Stimulated activated naive B cell treated with anti-CD40 and anti-IgM and Interleukin-4, amounts not matched to agents 10 μg/mL and 1 μg/mL and 100 μg/mL, for 72 hours (primary cell): ENCODE data around the gene TGFBR2.
A peak's percentile ranks its signal among the peaks of the same experiment; 100 is the strongest.
"Not testable (repeated sequence)": the region's sequence is repeated elsewhere in the genome, so short reads cannot be mapped to it uniquely, and the experiment has no call there.

Experiments
- ATAC-seq, 2 donors: fragments of 150-1000 bp; cut with Tn5 transposase; replicated peaks; 2 replicates each; pipeline ENCODE4 v1.10.0; 2021; ENCODE audit warnings: moderate library complexity in 1 of 2
- DNase-seq: peaks from one replicate; pipeline ENCODE4 v3.0.0; 2021
- H3K27ac Mint-ChIP-seq: one replicate; pipeline ENCODE4 v1.8.0; 2022; ENCODE audit warnings: mild to moderate bottlenecking, mixed read lengths
- H3K27me3 Mint-ChIP-seq, 2 donors: one replicate each; pipeline ENCODE4 v1.8.0; 2022; ENCODE audit warnings: mixed read lengths in 2 of 2
- H3K36me3 Mint-ChIP-seq, 2 donors: one replicate each; pipeline ENCODE4 v1.8.0; 2022; ENCODE audit warnings: mixed read lengths in 2 of 2, mild to moderate bottlenecking in 1 of 2
- H3K4me1 Mint-ChIP-seq, 2 donors: one replicate each; pipeline ENCODE4 v1.8.0; 2022; ENCODE audit warnings: mixed read lengths in 2 of 2, mild to moderate bottlenecking in 1 of 2
- H3K4me3 Mint-ChIP-seq, 2 donors: one replicate each; pipeline ENCODE4 v1.8.0; 2022; ENCODE audit warnings: mild to moderate bottlenecking in 2 of 2, mixed read lengths in 2 of 2, moderate library complexity in 1 of 2
- H3K9me3 Mint-ChIP-seq, 2 donors: one replicate each; pipeline ENCODE4 v1.8.0; 2022; ENCODE audit warnings: mixed read lengths in 2 of 2, mild to moderate bottlenecking in 1 of 2

The TGFBR2 gene

DNA sequence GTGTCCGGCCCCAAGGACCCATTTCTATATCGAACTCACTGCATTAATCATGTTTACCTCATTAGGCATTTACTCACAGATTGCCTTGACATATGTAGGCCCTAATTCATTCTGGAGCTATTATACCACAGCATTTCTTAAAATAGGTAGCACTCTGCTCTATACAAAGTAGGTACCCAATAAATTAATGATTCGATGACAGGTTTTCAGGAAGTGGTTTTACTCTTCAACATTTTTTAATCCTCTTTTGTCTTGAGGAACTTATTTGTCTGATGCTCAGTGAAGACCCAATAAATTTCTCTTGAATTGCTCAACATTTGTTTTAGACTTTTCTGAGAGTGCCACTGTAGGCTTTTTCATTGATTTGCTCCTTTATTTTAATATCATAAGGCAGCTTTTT lies 12.1 kb downstream of the TGFBR2 start:
- Mint-ChIP-seq H3K9me3 (peaks cover under 1 to 5% of the 10 kb centered on the region in 2 donors), H3K36me3 (peaks cover 27 to 42% of the 10 kb centered on the region in 2 donors), H3K27me3 (no peaks in the 10 kb centered on the region), H3K4me1 (peaks cover 53 to 97% of the 10 kb centered on the region in 2 donors), H3K27ac (peak overlapping the region; percentile 93), H3K4me3 (peak overlapping the region; percentile 13 to 62)
- no peak for ATAC-seq
- no peak for DNase-seq

DNA sequence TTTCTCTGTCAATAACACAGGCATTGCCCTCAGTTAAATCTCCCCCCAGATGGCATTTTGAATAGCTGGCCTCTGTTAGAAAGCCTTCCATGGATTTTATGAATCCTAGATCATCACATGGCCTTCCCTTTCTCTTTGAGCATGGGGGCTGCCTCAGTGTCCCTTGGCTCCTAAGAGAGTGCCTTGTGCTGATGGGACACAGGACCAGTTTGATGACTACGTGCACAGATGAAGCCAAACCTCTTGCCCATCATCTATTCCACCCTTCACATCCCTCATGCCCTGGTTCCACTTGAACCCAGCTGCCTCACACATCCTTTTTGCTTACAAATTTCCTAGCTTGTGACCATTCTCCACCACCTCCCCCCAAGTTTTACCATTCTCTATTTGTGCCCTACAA lies 12.9 kb downstream of the TGFBR2 start:
- Mint-ChIP-seq H3K27me3 (no peaks in the 10 kb centered on the region), H3K27ac (peak overlapping the region; percentile 93), H3K4me1 (peaks cover 52 to 97% of the 10 kb centered on the region in 2 donors), H3K36me3 (peaks cover 35 to 50% of the 10 kb centered on the region in 2 donors), H3K9me3 (peaks cover 2 to 5% of the 10 kb centered on the region in 2 donors), H3K4me3 (peak overlapping the region in 1 of 2 donors; percentile 34)
- no peak for ATAC-seq
- DNase-seq: no peak

DNA sequence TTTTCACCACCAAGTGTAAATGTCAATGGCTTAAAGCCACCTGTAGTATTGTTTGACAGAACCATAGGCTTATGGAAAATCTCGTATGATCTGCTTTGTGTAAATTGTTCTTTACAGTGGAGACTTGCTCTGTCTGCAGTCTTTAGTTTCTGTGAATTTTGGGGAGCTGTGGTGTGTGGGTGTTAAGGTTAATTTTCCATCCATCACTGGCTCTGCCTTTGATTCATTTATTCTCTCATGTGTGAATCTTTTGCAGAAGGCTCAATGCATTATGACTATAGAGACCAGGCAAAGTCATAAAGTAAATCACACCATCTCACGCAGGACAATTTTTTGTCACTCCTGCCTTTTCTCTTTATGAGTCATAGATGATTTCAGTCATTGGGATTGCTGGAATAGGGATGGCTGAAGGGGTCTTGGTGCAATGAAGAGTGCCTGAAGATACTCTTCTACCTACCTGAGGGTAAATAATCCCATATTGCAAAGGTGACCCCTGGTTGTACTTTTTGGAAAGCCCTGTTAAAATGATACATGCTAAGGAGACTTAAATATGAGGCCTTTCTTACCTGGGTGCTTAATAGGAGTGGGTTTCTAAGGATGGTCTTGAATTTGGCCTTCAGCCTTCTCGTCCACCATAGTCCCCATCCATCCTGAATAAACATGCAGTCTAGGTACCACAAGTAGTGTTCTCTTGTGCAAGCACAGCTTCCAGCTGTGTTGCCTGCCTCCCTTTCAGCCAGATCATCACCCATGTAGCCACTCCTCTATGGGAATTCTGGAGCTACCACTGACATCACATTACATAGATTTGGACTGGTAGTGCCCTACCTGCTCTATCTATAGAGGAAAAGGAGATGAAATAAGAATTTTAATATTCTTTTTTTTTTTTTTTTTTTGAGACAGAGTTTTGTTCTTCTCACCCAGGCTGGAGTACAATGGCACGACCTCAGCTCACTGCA lies 14.3 kb downstream of the TGFBR2 start:
- peak; percentile 59 for DNase-seq
- ATAC-seq: peak; percentile 78 to 84
- Mint-ChIP-seq H3K27ac (peak overlapping the region; percentile 93), H3K4me1 (peaks cover 55 to 96% of the 10 kb centered on the region in 2 donors), H3K36me3 (peaks cover 40 to 51% of the 10 kb centered on the region in 2 donors), H3K4me3 (peak overlapping the region; percentile 23 to 75), H3K9me3 (peaks cover 2 to 5% of the 10 kb centered on the region in 2 donors), H3K27me3 (no peaks in the 10 kb centered on the region)

DNA sequence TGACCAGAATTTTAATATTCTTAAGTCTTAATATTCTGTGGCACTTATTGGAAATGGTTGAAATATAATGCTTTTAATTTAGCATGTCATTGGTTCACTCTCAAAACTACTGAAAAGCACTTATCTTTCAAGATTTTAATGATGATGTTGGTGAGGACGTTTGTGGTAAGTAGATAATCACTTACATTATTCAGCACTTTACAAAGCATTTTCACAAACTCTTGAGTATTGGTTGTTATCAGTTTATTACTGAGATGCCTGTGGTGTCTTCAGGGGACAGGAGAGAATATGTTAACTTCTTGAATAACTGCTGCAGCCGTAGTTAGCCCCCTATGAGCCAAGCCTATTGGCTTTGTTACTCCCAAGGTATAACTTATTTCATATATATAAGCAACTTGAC lies 15.2 kb downstream of the TGFBR2 start:
- H3K9me3 Mint-ChIP-seq: peaks cover 2 to 5% of the 10 kb centered on the region in 2 donors
- DNase-seq: no peak
- H3K4me3 Mint-ChIP-seq: peak overlapping the region; percentile 17 to 35
- H3K36me3 Mint-ChIP-seq: peaks cover 42 to 55% of the 10 kb centered on the region in 2 donors
- H3K27me3 Mint-ChIP-seq: no peaks in the 10 kb centered on the region
- ATAC-seq: no peak
- H3K4me1 Mint-ChIP-seq: peaks cover 57 to 96% of the 10 kb centered on the region in 2 donors
- peak overlapping the region; percentile 97 for H3K27ac Mint-ChIP-seq

DNA sequence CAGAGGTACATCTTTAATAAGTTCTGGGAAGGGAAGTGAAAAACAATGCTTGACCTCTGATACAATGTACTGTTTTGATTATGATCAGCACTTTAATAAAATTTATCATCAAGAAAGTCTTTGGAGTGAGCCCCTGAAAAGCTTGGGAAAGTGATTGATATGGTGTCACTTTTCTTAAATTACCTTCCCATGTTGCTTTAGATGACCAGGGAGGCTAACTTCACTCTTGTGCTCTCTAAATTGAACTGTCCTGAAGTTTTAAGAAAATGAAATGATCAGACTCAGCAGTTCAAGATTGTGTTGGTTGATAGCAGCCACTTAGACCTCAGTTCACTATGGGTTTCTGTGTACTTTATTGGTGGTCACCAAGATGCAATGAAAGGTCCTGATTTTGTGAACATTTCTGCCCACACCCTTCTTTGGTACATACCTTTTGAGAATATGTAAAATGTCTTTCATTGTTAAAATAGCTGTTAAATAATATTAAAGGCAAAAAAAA lies 15.7 kb downstream of the TGFBR2 start:
- H3K4me1 Mint-ChIP-seq: peaks cover 56 to 95% of the 10 kb centered on the region in 2 donors
- H3K27me3 Mint-ChIP-seq: no peaks in the 10 kb centered on the region
- H3K9me3 Mint-ChIP-seq: peaks cover 2 to 5% of the 10 kb centered on the region in 2 donors
- DNase-seq (no peak), ATAC-seq (no peak)
- peaks cover 46 to 58% of the 10 kb centered on the region in 2 donors for H3K36me3 Mint-ChIP-seq
- H3K27ac Mint-ChIP-seq: peak overlapping the region; percentile 97
- peak overlapping the region; percentile 17 to 54 for H3K4me3 Mint-ChIP-seq

DNA sequence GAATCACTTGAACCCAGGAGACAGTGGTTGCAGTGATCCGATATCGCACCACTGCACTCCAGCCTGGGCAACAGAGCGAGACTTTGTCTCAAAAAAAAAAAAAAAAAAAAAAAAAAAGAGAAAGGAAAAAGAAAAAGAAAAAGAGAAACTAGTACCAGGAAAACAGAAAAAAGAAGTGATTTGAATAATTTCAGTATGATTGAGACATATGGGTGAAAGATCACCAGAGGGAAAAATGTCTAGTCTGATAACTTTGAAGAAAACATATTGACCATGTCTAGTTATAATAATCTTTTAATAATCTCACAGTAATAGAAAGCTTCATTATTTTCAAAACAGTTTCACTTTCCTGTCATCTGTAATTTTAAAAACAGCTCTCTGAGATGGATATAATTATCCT lies 16.4 kb downstream of the TGFBR2 start:
- ATAC-seq: peak in 1 of 2 donors; percentile 10
- no peak for DNase-seq
- Mint-ChIP-seq H3K27ac (peak overlapping the region; percentile 97), H3K36me3 (peaks cover 42 to 53% of the 10 kb centered on the region in 2 donors), H3K4me1 (peaks cover 51 to 88% of the 10 kb centered on the region in 2 donors), H3K27me3 (no peaks in the 10 kb centered on the region), H3K4me3 (peak overlapping the region; percentile 17 to 54), H3K9me3 (peaks cover 2 to 5% of the 10 kb centered on the region in 2 donors)

DNA sequence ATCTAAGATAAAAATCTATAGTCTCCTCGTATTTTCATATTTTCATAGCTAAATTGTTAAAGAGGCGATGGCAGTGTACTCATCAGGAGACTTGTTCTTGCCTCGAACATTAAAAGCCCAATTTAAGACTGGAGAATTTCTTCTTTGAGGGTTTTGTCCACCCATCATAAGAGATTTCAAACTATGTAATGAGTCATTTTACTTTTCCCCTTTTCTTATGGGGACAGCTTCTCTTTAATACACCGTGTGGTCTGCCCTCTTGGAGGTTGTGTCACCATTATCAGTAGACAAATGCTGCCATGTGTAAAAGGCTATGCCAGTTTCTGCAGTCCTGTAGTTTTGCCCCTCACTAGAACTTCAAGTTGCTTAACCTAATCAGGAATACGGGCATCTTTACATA lies 16.9 kb downstream of the TGFBR2 start:
- ATAC-seq (peak; percentile 54 to 57), DNase-seq (no peak)
- H3K4me3 Mint-ChIP-seq: peak overlapping the region; percentile 59 to 65
- peak overlapping the region; percentile 97 for H3K27ac Mint-ChIP-seq
- H3K4me1 Mint-ChIP-seq: peaks cover 46 to 88% of the 10 kb centered on the region in 2 donors
- no peaks in the 10 kb centered on the region for H3K27me3 Mint-ChIP-seq
- peaks cover 37 to 48% of the 10 kb centered on the region in 2 donors for H3K36me3 Mint-ChIP-seq
- peaks cover 2 to 5% of the 10 kb centered on the region in 2 donors for H3K9me3 Mint-ChIP-seq

DNA sequence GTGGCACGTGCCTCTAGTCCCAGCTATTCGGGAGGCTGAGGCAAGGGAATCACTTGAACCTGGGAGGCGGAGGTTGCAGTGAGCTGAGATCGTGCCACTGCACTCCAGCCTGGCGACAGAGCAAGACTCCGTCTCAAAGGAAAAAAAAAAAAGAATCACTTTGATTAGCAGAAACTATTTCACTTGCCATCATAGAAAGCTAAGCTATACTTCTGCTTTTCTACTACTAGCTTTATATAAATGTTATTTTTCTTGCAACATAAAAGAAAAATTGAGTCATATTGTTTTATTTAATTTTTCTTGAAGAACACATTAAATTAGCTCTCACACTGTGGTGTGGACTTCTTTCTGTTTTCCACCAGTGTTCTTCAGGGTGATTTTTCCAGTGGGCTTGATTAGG lies 18.1 kb downstream of the TGFBR2 start:
- Mint-ChIP-seq H3K27ac (peak overlapping the region; percentile 97), H3K4me3 (peak overlapping the region; percentile 59 to 65), H3K4me1 (peaks cover 48 to 88% of the 10 kb centered on the region in 2 donors), H3K36me3 (peaks cover 31 to 43% of the 10 kb centered on the region in 2 donors)
- not testable (repeated sequence) for H3K27me3 Mint-ChIP-seq, DNase-seq, H3K9me3 Mint-ChIP-seq, ATAC-seq

DNA sequence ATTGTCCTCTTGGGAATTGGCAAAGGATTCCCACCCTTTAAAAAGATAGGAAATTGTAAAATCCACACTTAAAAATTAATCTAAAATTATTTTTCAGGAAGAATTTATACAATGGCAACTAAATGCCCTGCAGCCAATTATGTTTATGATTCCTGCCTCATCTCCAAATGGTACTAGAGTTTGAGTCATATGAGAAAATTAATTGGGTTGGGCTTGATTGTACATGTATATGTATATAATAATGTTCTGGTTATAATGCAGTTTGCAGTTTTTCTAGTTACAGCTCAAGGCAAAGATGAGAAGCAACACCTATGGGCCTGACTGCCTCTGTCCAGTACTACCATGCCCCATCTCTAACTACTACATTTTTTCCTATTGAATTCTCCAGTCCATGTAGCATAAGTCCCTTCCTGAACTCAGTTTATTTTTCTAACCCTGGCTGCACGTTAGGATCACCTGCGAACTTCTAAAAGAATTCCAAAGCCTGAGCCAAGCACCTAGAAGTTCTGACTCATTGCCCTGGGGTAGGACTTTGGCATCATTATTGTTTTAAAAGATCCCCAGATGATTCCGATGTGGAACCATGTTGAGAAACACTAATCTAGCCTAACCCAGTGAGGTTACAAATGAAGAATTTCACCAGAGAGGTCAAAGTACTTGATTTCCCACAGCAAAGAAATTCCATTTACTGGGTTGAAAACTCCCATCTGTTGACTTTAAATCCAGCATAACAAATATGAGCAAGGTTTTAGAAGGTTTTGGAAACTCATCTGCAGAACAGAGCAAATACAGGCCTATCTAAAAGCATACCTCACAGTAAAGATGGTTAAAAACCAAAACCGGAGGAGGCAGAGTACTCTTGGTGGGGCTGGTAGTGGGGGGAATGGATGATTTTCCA lies 19.4 kb downstream of the TGFBR2 start:
- Mint-ChIP-seq H3K27me3 (no peaks in the 10 kb centered on the region), H3K9me3 (peaks cover 0 to 2% of the 10 kb centered on the region in 2 donors), H3K4me3 (no peak overlapping the region), H3K4me1 (peaks cover 44 to 86% of the 10 kb centered on the region in 2 donors), H3K36me3 (peaks cover 26 to 42% of the 10 kb centered on the region in 2 donors), H3K27ac (peak overlapping the region; percentile 94)
- DNase-seq (no peak), ATAC-seq (no peak)

DNA sequence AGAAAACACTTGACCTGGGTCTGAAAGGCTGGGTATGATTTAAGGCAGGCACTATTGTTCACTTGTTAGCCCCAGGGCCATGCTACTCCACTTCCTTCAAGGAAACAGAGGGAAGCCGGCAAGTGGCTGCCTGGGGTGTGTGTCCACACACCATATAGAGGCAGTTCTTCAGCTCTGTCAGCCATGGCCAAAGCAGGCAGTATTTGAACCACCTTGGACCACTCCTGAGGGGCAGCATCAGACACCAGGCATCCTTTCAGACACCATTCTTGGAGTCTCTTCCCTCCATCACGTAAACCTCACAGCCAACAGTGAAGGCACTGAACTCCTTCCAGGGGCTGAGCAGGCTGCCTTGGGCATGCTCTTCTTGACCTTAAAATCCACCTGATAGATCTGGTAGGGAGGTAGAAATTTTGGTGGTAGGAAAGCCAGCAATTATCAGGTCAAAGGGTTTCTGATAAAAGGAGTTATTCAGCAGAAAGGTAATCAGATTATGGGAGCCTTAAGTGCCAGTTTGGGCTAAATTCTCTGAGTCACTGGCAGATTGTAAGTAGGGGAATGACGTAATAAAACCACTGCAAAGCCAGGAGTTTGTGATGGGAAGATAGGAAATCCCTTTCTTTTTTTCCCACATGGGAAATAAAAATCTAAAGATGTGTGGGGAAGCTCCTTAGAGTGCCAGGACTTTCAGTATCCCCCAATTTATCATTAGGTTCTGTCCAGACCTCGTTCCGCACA lies 20.2 kb downstream of the TGFBR2 start:
- peak overlapping the region; percentile 94 for H3K27ac Mint-ChIP-seq
- H3K4me1 Mint-ChIP-seq: peaks cover 44 to 85% of the 10 kb centered on the region in 2 donors
- H3K36me3 Mint-ChIP-seq: peaks cover 26 to 40% of the 10 kb centered on the region in 2 donors
- no peaks in the 10 kb centered on the region for H3K27me3 Mint-ChIP-seq
- H3K9me3 Mint-ChIP-seq: peaks cover 0 to 2% of the 10 kb centered on the region in 2 donors
- DNase-seq: no peak
- ATAC-seq: no peak
- peak overlapping the region in 1 of 2 donors; percentile 12 for H3K4me3 Mint-ChIP-seq

DNA sequence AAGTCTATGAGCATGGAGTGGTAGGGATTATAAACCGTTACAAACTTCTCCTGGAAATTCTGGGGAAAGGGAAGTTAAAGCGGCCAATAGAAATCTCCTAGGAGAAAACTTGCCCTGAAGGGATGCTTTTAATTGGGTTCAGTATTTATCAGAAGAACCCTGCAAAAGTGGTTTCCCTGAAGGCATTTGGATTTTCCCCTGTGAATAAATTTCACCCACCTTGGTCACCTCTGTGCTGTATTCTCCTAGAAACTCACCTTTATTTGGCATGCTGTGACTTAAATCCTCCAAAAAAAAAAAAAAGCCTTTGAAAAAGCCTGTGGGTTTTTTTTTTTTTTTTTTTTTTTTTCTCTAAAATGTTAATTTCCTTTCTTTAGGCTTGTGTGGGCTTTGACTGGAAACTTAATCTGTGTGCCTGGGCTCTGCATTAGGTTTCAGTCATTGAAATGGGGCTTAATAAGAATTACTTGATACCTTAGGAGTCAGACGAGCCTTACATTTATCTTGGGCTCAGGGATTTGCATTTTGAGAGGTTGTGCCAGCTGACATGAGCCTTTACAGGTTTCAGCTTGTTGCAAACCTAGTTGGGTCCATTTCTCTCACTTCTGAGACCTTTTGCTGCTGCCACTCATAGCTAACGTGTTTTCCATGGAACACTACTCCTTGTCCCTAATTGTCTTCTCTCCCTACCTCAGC lies 22.0 kb downstream of the TGFBR2 start:
- Mint-ChIP-seq H3K36me3 (peaks cover 31 to 48% of the 10 kb centered on the region in 2 donors), H3K27ac (peak overlapping the region; percentile 97), H3K4me1 (peaks cover 51 to 87% of the 10 kb centered on the region in 2 donors), H3K4me3 (peak overlapping the region; percentile 50 to 56), H3K9me3 (peaks cover 0 to 2% of the 10 kb centered on the region in 2 donors), H3K27me3 (no peaks in the 10 kb centered on the region)
- ATAC-seq: peak; percentile 57
- no peak for DNase-seq

DNA sequence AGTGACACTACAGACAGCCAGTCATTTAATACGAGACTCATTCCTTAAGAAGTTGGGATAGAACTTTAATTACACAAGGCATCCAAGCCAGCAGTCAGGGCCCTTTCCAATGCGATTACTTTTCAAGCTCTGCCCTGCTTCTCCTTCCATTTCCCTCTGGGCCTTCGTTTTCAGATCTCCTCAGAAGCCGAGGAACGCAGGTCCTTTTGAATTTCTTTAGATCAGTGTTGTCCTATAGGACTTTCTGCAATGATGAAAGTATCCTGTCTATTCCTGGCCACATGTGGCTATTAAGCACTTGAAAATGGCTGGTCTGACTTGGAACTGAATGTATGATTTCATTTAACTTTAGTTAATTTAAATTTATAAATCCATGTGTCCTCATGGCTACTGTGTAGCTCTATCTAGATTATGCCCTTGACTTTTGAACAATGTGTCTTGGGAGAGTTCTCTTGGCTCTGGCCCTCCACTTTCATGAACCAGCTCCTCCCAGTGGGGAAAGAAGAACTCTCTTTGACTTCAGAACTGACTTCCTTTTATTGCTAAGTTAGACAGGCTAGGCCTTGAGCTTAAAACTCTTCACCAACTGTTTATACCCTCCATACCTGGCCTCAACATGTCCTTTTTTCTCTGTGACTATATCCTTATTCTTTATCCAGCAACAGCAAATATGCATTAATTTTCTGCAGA lies 22.6 kb downstream of the TGFBR2 start:
- H3K4me3 Mint-ChIP-seq: peak overlapping the region; percentile 48 to 50
- H3K36me3 Mint-ChIP-seq: peaks cover 24 to 42% of the 10 kb centered on the region in 2 donors
- H3K27ac Mint-ChIP-seq: peak overlapping the region; percentile 97
- ATAC-seq (peak; percentile 27 to 38), DNase-seq (no peak)
- no peaks in the 10 kb centered on the region for H3K9me3 Mint-ChIP-seq
- H3K4me1 Mint-ChIP-seq: peaks cover 48 to 83% of the 10 kb centered on the region in 2 donors
- no peaks in the 10 kb centered on the region for H3K27me3 Mint-ChIP-seq
